B cell (primary cell): ENCODE results near the gene NPTN. TPM values are rescaled to one million over a fixed set of nuclear protein-coding genes. Genes with fewer than 3 reads are reported as not detected.
A peak's percentile ranks its signal among the peaks of the same experiment; 100 is the strongest.

ENCODE experiments used
- ATAC-seq: fragments of 200-7000 bp; cut with Tn5 transposase; one replicate; pipeline ENCODE4 v1.10.0; 2021; ENCODE audit warnings: low read depth, mild to moderate bottlenecking, moderate number of reproducible peaks, moderate library complexity
- CTCF ChIA-PET: fragments of 350-600 bp; sonication (Branson Sonifier 250); formaldehyde crosslinking; loops from one replicate; lab custom pipeline; 2021; ENCODE audit warnings: antibody characterized with exemption, inconsistent platforms; lab: Charles Lee
- POLR2A ChIA-PET: fragments of 350-600 bp; sonication (Branson Sonifier 250); formaldehyde crosslinking; loops from one replicate; lab custom pipeline; 2021; ENCODE audit warnings: antibody characterized with exemption; lab: Charles Lee
- DNase-seq: peaks from one replicate; pipeline ENCODE4 v3.0.0; 2013
- H2AFZ ChIP-seq: 2 replicates; pipeline ENCODE4 v1.6.1; 2012; ENCODE audit warnings: mild to moderate bottlenecking, low read depth, low read length; ENCODE audit not compliant: insufficient read depth, poor library complexity, severe bottlenecking
- H3K27ac ChIP-seq, 2 donors: 1 replicate in 1 of 2; 2 replicates in 1 of 2; pipeline ENCODE4 v1.5.1; 2012 to 2013; ENCODE audit warnings: low read length in 2 of 2, mild to moderate bottlenecking in 2 of 2, moderate library complexity in 1 of 2
- H3K27me3 ChIP-seq, 4 experiments: fragments of 200-600 bp in 1 of 4; sonication (generic) in 1 of 4; replicated peaks in 1 of 4; 1 replicate in 2 of 4; 2 replicates in 2 of 4; pipeline versions ENCODE4 v1.6.1 to v1.7.0; 2013 to 2016; ENCODE audit warnings: low read length in 3 of 4, mild to moderate bottlenecking in 2 of 4, mixed read lengths in 1 of 4, moderate library complexity in 1 of 4; ENCODE audit not compliant: insufficient read depth in 4 of 4, control insufficient read depth in 3 of 4; ENCODE audit errors: control extremely low read depth in 1 of 4
- H3K36me3 ChIP-seq, 2 experiments: replicated peaks in 1 of 2; 1 replicate in 1 of 2; 2 replicates in 1 of 2; pipeline versions ENCODE4 v1.6.1 to v1.7.1; 2013; ENCODE audit warnings: low read length in 1 of 2; ENCODE audit not compliant: insufficient read depth in 2 of 2, control insufficient read depth in 1 of 2; ENCODE audit errors: control extremely low read depth in 1 of 2, extremely low read depth in 1 of 2
- H3K4me1 ChIP-seq, 2 donors: fragments of 200-600 bp in 1 of 2; sonication (generic) in 1 of 2; 1 replicate in 1 of 2; 2 replicates in 1 of 2; pipeline versions ENCODE4 v1.5.1 to v1.6.1; 2013 to 2017; ENCODE audit warnings: low read length in 2 of 2; ENCODE audit not compliant: control insufficient read depth in 2 of 2, insufficient read depth in 2 of 2
- H3K4me2 ChIP-seq: replicated peaks from 2 replicates; pipeline ENCODE3; 2012; ENCODE audit warnings: mild to moderate bottlenecking, low read depth, low read length; ENCODE audit not compliant: poor library complexity, severe bottlenecking
- H3K4me3 ChIP-seq, 5 experiments: fragments of 200-600 bp in 1 of 5; sonication (generic) in 1 of 5; 1 replicate in 3 of 5; 2 replicates in 2 of 5; pipeline versions ENCODE4 v1.5.1 to v1.7.0; 2011 to 2016; ENCODE audit warnings: low read length in 4 of 5, mild to moderate bottlenecking in 4 of 5, low read depth in 2 of 5, control low read depth in 1 of 5, moderate library complexity in 1 of 5; ENCODE audit not compliant: insufficient read depth in 1 of 5; ENCODE audit errors: control extremely low read depth in 1 of 5, extremely low read depth in 1 of 5
- H3K79me2 ChIP-seq: fragments of 200-600 bp; sonication (generic); one replicate; pipeline ENCODE4 v1.6.0; 2016; ENCODE audit warnings: low read length; ENCODE audit not compliant: control insufficient read depth, insufficient read depth
- H3K9ac ChIP-seq: fragments of 200-600 bp; sonication (generic); 2 replicates; pipeline ENCODE4 v1.6.1; 2017; ENCODE audit warnings: mild to moderate bottlenecking, low read length, moderate library complexity
- H3K9me3 ChIP-seq, 3 donors: one replicate each; pipeline versions ENCODE4 v1.6.1 to v1.7.1; 2013; ENCODE audit warnings: low read length in 2 of 3; ENCODE audit not compliant: control insufficient read depth in 2 of 3, insufficient read depth in 1 of 3; ENCODE audit errors: control extremely low read depth in 1 of 3
- H4K20me1 ChIP-seq: 2 replicates; pipeline ENCODE4 v1.6.0; 2012; ENCODE audit warnings: mild to moderate bottlenecking, low read length; ENCODE audit not compliant: insufficient read depth, control insufficient read depth, poor library complexity, severe bottlenecking
- H3K27ac Mint-ChIP-seq: one replicate; pipeline ENCODE4 v1.8.0; 2021; ENCODE audit warnings: mixed read lengths
- H3K27me3 Mint-ChIP-seq: one replicate; pipeline ENCODE4 v1.8.0; 2021; ENCODE audit warnings: mixed read lengths
- H3K4me1 Mint-ChIP-seq: one replicate; pipeline ENCODE4 v1.8.0; 2021; ENCODE audit warnings: mixed read lengths
- H3K4me3 Mint-ChIP-seq: one replicate; pipeline ENCODE4 v1.8.0; 2021; ENCODE audit warnings: mixed read lengths
- H3K9me3 Mint-ChIP-seq: one replicate; pipeline ENCODE4 v1.8.0; 2022; ENCODE audit warnings: mixed read lengths; ENCODE audit not compliant: insufficient read depth
- EZH2 ChIP-seq: IDR thresholded peaks from 2 replicates; pipeline ENCODE4 v1.6.1; 2012; ENCODE audit warnings: borderline replicate concordance, low read depth, mild to moderate bottlenecking, moderate library complexity, low read length; ENCODE audit not compliant: insufficient read depth, poor library complexity, severe bottlenecking
- WGBS: methylation state at CpG from one replicate; pipeline ENCODE4 v1.1.5; 2013; ENCODE audit warnings: missing lambda C conversion rate; ENCODE audit not compliant: insufficient coverage; 5-methylcytosine and 5-hydroxymethylcytosine counted together
- intact Hi-C: fragments of 100-400 bp; cut with micrococcal nuclease; formaldehyde crosslinking; loops from one replicate; pipeline ENCODE4 v1.10.0; 2022
- polyA plus RNA-seq: library from polyadenylated mRNA; depleted of rRNA; stranded (reverse); fragments of >200 nt; gene quantifications from 2 replicates; pipeline ENCODE4 v1.2.3, GENCODE V29; 2012
- total RNA-seq, 2 donors: library from RNA; stranded (reverse); fragments of 120-200 nt in 1 of 2; gene quantifications; 1 replicate in 1 of 2; 2 replicates in 1 of 2; pipeline versions ENCODE4 v1.2.3 to v1.2.4, GENCODE V29; 2013 to 2022
- TF ChIP-seq, protein P1 (sequence below): fragments of 200-600 bp; IDR thresholded peaks from one replicate; pipeline ENCODE4 v1.8.0; 2022; ENCODE audit warnings: antibody characterized with exemption, mild to moderate bottlenecking

Gene NPTN
- total and polyA plus RNA-seq, 2 donors (not counting 1 experiment from before 2014, with no cell fraction given): 23.5 to 40.5 TPM

DNA sequence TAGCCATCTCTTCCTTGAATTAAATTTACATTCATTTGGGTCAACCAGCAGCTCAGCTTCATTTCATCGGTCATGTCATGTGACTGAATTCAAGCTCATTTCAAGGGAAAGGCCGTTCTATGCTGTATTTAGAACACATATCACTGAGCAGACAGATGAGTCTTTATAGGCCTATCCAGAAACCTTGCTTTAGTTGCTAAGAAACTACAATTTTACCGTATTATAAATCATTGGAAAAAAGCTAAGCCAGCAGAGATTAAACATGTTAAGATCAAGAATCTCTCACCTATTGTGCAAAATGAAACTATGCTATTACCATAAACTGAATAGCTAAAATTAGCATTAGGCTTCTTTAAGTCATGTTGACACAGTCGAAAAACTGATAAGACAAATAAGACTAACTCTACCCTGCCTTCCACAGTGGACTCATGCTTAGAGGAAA, 2.2 kb downstream of the NPTN start:
- H3K9me3 ChIP-seq: peaks cover 0 to 10% (median 0%) of the 10 kb centered on the region in 3 donors
- CTCF ChIA-PET: interaction anchor here (0.9 kb wide), 1 partner anchor 52 kb away, joined by 3 read pairs; no protein-coding TSS in a partner anchor
- H3K4me1 ChIP-seq: peaks cover 29 to 34% of the 10 kb centered on the region in 2 donors
- peaks cover 40% of the 10 kb centered on the region for H4K20me1 ChIP-seq
- H3K79me2 ChIP-seq: peaks cover 66% of the 10 kb centered on the region
- DNase-seq (peak; percentile 8), ATAC-seq (no peak)
- no peak overlapping the region for H3K27ac ChIP-seq
- peaks cover 2% of the 10 kb centered on the region for H3K9me3 Mint-ChIP-seq
- H2AFZ ChIP-seq: no peak overlapping the region
- H3K27me3 ChIP-seq: no peaks in the 10 kb centered on the region
- no peaks in the 10 kb centered on the region for H3K27me3 Mint-ChIP-seq
- 20% methylated on average over 1 of the region's 4 CpGs for WGBS
- TF ChIP-seq, protein P1, sequence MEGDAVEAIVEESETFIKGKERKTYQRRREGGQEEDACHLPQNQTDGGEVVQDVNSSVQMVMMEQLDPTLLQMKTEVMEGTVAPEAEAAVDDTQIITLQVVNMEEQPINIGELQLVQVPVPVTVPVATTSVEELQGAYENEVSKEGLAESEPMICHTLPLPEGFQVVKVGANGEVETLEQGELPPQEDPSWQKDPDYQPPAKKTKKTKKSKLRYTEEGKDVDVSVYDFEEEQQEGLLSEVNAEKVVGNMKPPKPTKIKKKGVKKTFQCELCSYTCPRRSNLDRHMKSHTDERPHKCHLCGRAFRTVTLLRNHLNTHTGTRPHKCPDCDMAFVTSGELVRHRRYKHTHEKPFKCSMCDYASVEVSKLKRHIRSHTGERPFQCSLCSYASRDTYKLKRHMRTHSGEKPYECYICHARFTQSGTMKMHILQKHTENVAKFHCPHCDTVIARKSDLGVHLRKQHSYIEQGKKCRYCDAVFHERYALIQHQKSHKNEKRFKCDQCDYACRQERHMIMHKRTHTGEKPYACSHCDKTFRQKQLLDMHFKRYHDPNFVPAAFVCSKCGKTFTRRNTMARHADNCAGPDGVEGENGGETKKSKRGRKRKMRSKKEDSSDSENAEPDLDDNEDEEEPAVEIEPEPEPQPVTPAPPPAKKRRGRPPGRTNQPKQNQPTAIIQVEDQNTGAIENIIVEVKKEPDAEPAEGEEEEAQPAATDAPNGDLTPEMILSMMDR: no peak
- no peak for TF ChIP-seq EZH2
- H3K9ac ChIP-seq: no peak overlapping the region
- no peak overlapping the region for H3K27ac Mint-ChIP-seq
- H3K4me3 Mint-ChIP-seq: peak overlapping the region; percentile 54
- no peaks in the 10 kb centered on the region for H3K36me3 ChIP-seq
- H3K4me1 Mint-ChIP-seq: peaks cover 52% of the 10 kb centered on the region
- peak overlapping the region; percentile 95 for H3K4me2 ChIP-seq
- no peak overlapping the region for H3K4me3 ChIP-seq
- intact Hi-C loops: loop anchor here (5.0 to 10.0 kb wide), 5 partner anchors 576 to 1256 kb away; partner anchors contain the start of genes ARID3B, ARIH1, BBS4 and HEXA
- POLR2A ChIA-PET: interaction anchor here (0.6 kb wide), 1 partner anchor 74 kb away, joined by 4 read pairs; no protein-coding TSS in a partner anchor

DNA sequence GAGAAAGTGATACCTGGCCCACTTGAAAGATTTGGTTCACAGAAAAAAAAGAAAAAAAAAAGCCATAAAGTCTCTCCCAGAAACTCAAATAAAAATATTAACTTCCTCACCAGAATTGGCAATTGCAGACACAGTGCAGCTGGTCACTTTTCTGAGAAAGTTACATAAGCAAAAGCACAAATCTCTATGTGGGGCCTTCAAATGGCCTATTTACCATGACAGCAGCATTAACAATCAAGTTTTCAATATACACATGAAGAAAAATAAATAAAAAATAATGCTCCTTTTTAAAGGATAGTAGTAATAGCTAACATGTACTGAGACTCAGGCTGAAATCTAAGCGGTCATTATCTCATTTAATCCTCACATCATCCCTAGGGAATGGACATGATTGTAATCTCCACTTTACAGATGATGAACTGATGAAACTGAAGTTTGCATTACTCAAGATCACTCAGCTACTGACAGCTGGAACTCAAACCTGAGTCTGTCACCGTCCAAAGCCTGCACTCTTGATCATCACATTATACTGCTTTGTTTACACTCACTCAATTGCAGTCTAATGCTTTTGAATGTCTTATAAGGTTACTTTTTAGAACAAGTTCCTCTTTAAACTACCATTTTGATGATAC, 3.3 kb downstream of the NPTN start:
- Histone ChIP-seq H3K4me1 (peaks cover 28 to 34% of the 10 kb centered on the region in 2 donors), H3K79me2 (peaks cover 76% of the 10 kb centered on the region), H2AFZ (no peak overlapping the region), H3K27me3 (no peaks in the 10 kb centered on the region), H3K9ac (no peak overlapping the region), H3K4me2 (no peak overlapping the region), H3K4me3 (no peak overlapping the region), H4K20me1 (peaks cover 48% of the 10 kb centered on the region), H3K36me3 (no peaks in the 10 kb centered on the region), H3K27ac (no peak overlapping the region), H3K9me3 (peaks cover 0 to 6% (median 0%) of the 10 kb centered on the region in 3 donors)
- DNase-seq (no peak), ATAC-seq (no peak)
- Mint-ChIP-seq H3K9me3 (no peaks in the 10 kb centered on the region), H3K4me3 (no peak overlapping the region), H3K4me1 (peaks cover 52% of the 10 kb centered on the region), H3K27me3 (no peaks in the 10 kb centered on the region), H3K27ac (no peak overlapping the region)
- CTCF ChIA-PET: interaction anchor here (1.4 kb wide), 1 partner anchor 12 kb away, joined by 3 read pairs; no protein-coding TSS in a partner anchor
- TF ChIP-seq EZH2: no peak
- TF ChIP-seq, protein P1: no peak
- intact Hi-C loops: loop anchor here (5.0 to 10.0 kb wide), 5 partner anchors 575 to 1255 kb away; partner anchors contain the start of genes ARID3B, ARIH1, BBS4 and HEXA
- no CpG with 5 or more reads among the region's 2 CpGs for WGBS
- POLR2A ChIA-PET: no interaction called here
